Activated naive CD4-positive, alpha-beta T cell treated with anti-CD3 and anti-CD28 coated beads, Interleukin-2, amount 50 U/mL, for 16 hours (primary cell): ENCODE results near the gene C2orf72.

Source experiments
- DNase-seq: peaks from one replicate; pipeline ENCODE4 v3.0.0-alpha.2; 2020

C2orf72 gene

GRCh38 chr2:231088754-231089153, 51.4 kb downstream of the C2orf72 start:
- DNase-seq = no peak

- DNase-seq = no peak
Observed at GRCh38 chr2:231093933-231094332, 56.6 kb downstream of the C2orf72 start.

- DNase-seq = no peak
Observed at GRCh38 chr2:231094736-231095346, 57.5 kb downstream of the C2orf72 start.
